SK-N-SH treated with all-trans-retinoic acid at 6 μM for 48 hours (cell line): ENCODE measurements around the gene LRGUK.

Experiments used
- ATAC-seq: fragments of 200-7000 bp; cut with Tn5 transposase; 3 replicates; pipeline ENCODE4 v1.9.1; 2020; ENCODE audit warnings: mild to moderate bottlenecking, moderate library complexity
- ARNTL ChIP-seq: fragments of 450-650 bp; formaldehyde crosslinking; IDR thresholded peaks from 2 replicates; pipeline ENCODE4 v1.5.0; 2020; ENCODE audit warnings: low read depth, mild to moderate bottlenecking, moderate library complexity, borderline replicate concordance
- BACH2 ChIP-seq: fragments of 250-450 bp; sonication (Bioruptor Pico); IDR thresholded peaks from 2 replicates; pipeline ENCODE4 v1.9.0; 2021; ENCODE audit warnings: mild to moderate bottlenecking, borderline replicate concordance
- CSDC2 ChIP-seq: fragments of 250-450 bp; sonication (Bioruptor Pico); IDR thresholded peaks from 2 replicates; pipeline ENCODE4 v1.5.0; 2020; ENCODE audit warnings: mild to moderate bottlenecking, moderate library complexity
- GLIS3 ChIP-seq: fragments of 250-450 bp; sonication (Bioruptor Pico); IDR thresholded peaks from 2 replicates; pipeline ENCODE4 v1.5.0; 2020; ENCODE audit warnings: mild to moderate bottlenecking, moderate library complexity
- ISL1 ChIP-seq: fragments of 250-450 bp; sonication (Bioruptor Pico); IDR thresholded peaks from 2 replicates; pipeline ENCODE4 v2.1.2; 2022; ENCODE audit warnings: mild to moderate bottlenecking, moderate library complexity
- OSR1 ChIP-seq: fragments of 250-450 bp; sonication (Bioruptor Pico); IDR thresholded peaks from 2 replicates; pipeline ENCODE4 v1.8.0; 2022; ENCODE audit warnings: moderate library complexity, mild to moderate bottlenecking, inconsistent platforms
- SNAI2 ChIP-seq: fragments of 250-450 bp; sonication (Bioruptor Pico); IDR thresholded peaks from 2 replicates; pipeline ENCODE4 v1.5.0; 2020; ENCODE audit warnings: mild to moderate bottlenecking, moderate library complexity
- TOX ChIP-seq: fragments of 250-450 bp; sonication (Bioruptor Pico); IDR thresholded peaks from 2 replicates; pipeline ENCODE4 v1.8.0; 2021; ENCODE audit warnings: mild to moderate bottlenecking, moderate library complexity, borderline replicate concordance
- ZFP3 ChIP-seq: fragments of 250-450 bp; sonication (Bioruptor Pico); IDR thresholded peaks from 2 replicates; pipeline ENCODE4 v1.5.0; 2020; ENCODE audit warnings: mild to moderate bottlenecking, moderate library complexity
- ZFP30 ChIP-seq: fragments of 450-650 bp; formaldehyde crosslinking; IDR thresholded peaks from 2 replicates; pipeline ENCODE4 v1.5.0; 2022; ENCODE audit warnings: mild to moderate bottlenecking, moderate library complexity
- ZNF565 ChIP-seq: fragments of 450-650 bp; formaldehyde crosslinking; conservative IDR thresholded peaks from 2 replicates; pipeline ENCODE4 v1.5.0; 2020; ENCODE audit warnings: low read depth, mild to moderate bottlenecking, moderate library complexity
- ZNF70 ChIP-seq: fragments of 450-650 bp; formaldehyde crosslinking; IDR thresholded peaks from 2 replicates; pipeline ENCODE4 v1.5.0; 2020; ENCODE audit warnings: mild to moderate bottlenecking, moderate library complexity
- ZNF8 ChIP-seq: fragments of 450-650 bp; formaldehyde crosslinking; IDR thresholded peaks from 2 replicates; pipeline ENCODE4 v1.5.0; 2020; ENCODE audit warnings: mild to moderate bottlenecking, moderate library complexity
- TF ChIP-seq, protein P1 (sequence below): fragments of 250-450 bp; sonication (Bioruptor Pico); IDR thresholded peaks from 2 replicates; pipeline ENCODE4 v1.8.0; 2020; ENCODE audit warnings: mild to moderate bottlenecking, moderate library complexity, borderline replicate concordance
- TF ChIP-seq, protein P2 (sequence below): fragments of 250-450 bp; sonication (Bioruptor Pico); IDR thresholded peaks from 2 replicates; pipeline ENCODE4 v1.8.0; 2021; ENCODE audit warnings: low read depth, mild to moderate bottlenecking, moderate library complexity, borderline replicate concordance
- TF ChIP-seq, protein P3 (sequence below): fragments of 250-450 bp; sonication (Bioruptor Pico); IDR thresholded peaks from 2 replicates; pipeline ENCODE4 v1.5.1; 2021; ENCODE audit warnings: mild to moderate bottlenecking, moderate library complexity
- TF ChIP-seq, protein P4 (sequence below): fragments of 250-450 bp; sonication (Bioruptor Pico); IDR thresholded peaks from 2 replicates; pipeline ENCODE4 v1.5.0; 2020; ENCODE audit warnings: mild to moderate bottlenecking, moderate library complexity

Gene LRGUK

DNA sequence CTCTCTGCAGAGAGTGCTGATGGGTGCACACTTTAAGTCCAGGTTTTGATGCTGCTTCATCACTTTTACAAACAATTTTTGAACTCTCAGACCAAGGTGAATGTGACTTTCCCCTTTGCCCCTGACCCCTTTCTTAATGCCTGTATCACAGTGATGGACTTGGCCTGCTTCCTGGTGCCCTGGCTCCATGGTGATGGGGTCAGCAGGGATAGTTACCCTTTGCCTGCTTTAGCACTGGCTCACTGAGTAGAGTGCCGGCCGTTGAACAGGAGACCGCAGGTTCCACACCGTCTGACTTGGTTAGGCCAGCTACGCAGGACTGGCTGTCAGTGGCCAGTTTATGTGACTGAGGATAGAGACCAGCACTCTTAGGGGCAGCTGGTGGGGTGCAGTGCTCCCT lies 40.1 kb downstream of the LRGUK start:
- no peak for ATAC-seq
- TF ChIP-seq, protein P1, sequence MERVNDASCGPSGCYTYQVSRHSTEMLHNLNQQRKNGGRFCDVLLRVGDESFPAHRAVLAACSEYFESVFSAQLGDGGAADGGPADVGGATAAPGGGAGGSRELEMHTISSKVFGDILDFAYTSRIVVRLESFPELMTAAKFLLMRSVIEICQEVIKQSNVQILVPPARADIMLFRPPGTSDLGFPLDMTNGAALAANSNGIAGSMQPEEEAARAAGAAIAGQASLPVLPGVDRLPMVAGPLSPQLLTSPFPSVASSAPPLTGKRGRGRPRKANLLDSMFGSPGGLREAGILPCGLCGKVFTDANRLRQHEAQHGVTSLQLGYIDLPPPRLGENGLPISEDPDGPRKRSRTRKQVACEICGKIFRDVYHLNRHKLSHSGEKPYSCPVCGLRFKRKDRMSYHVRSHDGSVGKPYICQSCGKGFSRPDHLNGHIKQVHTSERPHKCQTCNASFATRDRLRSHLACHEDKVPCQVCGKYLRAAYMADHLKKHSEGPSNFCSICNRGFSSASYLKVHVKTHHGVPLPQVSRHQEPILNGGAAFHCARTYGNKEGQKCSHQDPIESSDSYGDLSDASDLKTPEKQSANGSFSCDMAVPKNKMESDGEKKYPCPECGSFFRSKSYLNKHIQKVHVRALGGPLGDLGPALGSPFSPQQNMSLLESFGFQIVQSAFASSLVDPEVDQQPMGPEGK, result no peak
- TF ChIP-seq ISL1 (CRISPR knock-in tag) (no peak), OSR1 (CRISPR knock-in tag) (no peak), BACH2 (CRISPR knock-in tag) (no peak), ZFP3 (CRISPR knock-in tag) (no peak), TOX (CRISPR knock-in tag) (no peak), ZNF70 (CRISPR knock-in tag) (no peak), CSDC2 (CRISPR knock-in tag) (no peak), GLIS3 (no peak)
- TF ChIP-seq, protein P2, sequence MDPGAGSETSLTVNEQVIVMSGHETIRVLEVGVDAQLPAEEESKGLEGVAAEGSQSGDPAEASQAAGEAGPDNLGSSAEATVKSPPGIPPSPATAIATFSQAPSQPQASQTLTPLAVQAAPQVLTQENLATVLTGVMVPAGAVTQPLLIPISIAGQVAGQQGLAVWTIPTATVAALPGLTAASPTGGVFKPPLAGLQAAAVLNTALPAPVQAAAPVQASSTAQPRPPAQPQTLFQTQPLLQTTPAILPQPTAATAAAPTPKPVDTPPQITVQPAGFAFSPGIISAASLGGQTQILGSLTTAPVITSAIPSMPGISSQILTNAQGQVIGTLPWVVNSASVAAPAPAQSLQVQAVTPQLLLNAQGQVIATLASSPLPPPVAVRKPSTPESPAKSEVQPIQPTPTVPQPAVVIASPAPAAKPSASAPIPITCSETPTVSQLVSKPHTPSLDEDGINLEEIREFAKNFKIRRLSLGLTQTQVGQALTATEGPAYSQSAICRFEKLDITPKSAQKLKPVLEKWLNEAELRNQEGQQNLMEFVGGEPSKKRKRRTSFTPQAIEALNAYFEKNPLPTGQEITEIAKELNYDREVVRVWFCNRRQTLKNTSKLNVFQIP (CRISPR knock-in tag), result no peak

DNA sequence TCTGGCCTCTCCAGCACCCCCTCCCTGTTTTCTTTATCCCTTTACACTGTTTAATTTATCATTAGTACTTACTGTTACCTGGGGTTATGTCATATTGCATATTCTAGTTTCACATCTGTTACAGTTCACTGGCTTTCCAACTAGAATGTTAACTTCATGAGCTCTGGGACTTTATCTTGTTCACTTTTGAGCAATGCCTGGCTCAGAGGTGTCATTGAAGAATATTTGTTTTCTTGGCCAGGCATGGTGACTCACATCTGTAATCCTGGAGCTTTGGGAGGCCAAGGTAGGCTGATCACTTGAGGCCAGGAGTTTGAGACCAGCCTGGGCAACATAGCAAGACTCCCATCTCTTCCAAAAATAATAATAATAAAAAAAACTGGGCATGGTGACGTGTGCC lies 40.7 kb downstream of the LRGUK start:
- ATAC-seq, result no peak
- TF ChIP-seq, protein P2 (CRISPR knock-in tag), result no peak
- no peak for TF ChIP-seq ISL1 (CRISPR knock-in tag)
- TF ChIP-seq, protein P3, sequence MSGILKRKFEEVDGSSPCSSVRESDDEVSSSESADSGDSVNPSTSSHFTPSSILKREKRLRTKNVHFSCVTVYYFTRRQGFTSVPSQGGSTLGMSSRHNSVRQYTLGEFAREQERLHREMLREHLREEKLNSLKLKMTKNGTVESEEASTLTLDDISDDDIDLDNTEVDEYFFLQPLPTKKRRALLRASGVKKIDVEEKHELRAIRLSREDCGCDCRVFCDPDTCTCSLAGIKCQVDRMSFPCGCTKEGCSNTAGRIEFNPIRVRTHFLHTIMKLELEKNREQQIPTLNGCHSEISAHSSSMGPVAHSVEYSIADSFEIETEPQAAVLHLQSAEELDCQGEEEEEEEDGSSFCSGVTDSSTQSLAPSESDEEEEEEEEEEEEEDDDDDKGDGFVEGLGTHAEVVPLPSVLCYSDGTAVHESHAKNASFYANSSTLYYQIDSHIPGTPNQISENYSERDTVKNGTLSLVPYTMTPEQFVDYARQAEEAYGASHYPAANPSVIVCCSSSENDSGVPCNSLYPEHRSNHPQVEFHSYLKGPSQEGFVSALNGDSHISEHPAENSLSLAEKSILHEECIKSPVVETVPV, result no peak

DNA sequence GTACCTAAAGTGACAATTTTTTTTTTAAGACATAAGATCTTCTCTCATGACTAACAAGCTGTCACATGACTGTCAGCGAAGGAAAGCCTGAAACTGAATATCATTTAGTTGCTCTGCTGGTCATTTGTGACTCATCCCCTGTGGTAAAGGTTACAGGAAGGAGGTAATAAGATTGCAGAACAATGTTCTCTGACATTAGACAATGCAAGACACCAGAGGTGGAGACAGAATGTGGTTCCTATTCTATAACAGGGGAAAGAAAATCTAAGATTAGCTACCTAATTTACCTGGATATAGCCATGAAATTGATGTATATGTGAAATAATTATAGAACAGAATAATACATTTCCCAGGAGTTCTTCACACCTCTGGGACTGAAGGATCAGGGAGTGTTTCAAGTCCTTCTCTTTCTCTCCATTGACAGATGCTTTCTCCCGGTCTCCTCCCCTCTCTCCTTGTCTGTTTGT lies 47.7 kb downstream of the LRGUK start:
- TF ChIP-seq TOX (CRISPR knock-in tag) (no peak), BACH2 (CRISPR knock-in tag) (no peak), ARNTL (CRISPR knock-in tag) (no peak), ZNF8 (CRISPR knock-in tag) (no peak), GLIS3 (no peak), SNAI2 (no peak), ZFP30 (CRISPR knock-in tag) (no peak), OSR1 (CRISPR knock-in tag) (no peak), ZNF565 (no peak)
- TF ChIP-seq, protein P4, sequence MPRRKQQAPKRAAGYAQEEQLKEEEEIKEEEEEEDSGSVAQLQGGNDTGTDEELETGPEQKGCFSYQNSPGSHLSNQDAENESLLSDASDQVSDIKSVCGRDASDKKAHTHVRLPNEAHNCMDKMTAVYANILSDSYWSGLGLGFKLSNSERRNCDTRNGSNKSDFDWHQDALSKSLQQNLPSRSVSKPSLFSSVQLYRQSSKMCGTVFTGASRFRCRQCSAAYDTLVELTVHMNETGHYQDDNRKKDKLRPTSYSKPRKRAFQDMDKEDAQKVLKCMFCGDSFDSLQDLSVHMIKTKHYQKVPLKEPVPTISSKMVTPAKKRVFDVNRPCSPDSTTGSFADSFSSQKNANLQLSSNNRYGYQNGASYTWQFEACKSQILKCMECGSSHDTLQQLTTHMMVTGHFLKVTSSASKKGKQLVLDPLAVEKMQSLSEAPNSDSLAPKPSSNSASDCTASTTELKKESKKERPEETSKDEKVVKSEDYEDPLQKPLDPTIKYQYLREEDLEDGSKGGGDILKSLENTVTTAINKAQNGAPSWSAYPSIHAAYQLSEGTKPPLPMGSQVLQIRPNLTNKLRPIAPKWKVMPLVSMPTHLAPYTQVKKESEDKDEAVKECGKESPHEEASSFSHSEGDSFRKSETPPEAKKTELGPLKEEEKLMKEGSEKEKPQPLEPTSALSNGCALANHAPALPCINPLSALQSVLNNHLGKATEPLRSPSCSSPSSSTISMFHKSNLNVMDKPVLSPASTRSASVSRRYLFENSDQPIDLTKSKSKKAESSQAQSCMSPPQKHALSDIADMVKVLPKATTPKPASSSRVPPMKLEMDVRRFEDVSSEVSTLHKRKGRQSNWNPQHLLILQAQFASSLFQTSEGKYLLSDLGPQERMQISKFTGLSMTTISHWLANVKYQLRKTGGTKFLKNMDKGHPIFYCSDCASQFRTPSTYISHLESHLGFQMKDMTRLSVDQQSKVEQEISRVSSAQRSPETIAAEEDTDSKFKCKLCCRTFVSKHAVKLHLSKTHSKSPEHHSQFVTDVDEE (CRISPR knock-in tag), result no peak
- TF ChIP-seq, protein P3, result no peak
- TF ChIP-seq, protein P2 (CRISPR knock-in tag), result no peak
- ATAC-seq, result peak; percentile 95
